K562 (cell line): ENCODE data around the gene RNASEH2A. TPM values are rescaled to one million over a fixed set of nuclear protein-coding genes. Genes with fewer than 3 reads are reported as not detected.

ENCODE experiments used
- CBFB ChIP-seq: sonication (generic); formaldehyde crosslinking; IDR thresholded peaks from 2 replicates; pipeline ENCODE4 v1.4.0; 2020; ENCODE audit warnings: mild to moderate bottlenecking, missing genetic modification reagents
- CREB3 ChIP-seq: fragments of 450-650 bp; conservative IDR thresholded peaks from 2 replicates; pipeline ENCODE4 v1.6.1; 2016; ENCODE audit warnings: missing genetic modification characterization, low read depth, mild to moderate bottlenecking, missing compliant biosample characterization, moderate library complexity
- CREBBP ChIP-seq: IDR thresholded peaks from one replicate; pipeline ENCODE4 v1.6.1; 2012; ENCODE audit warnings: low read depth, mild to moderate bottlenecking, control low read depth, inconsistent platforms, low read length
- CREM ChIP-seq: IDR thresholded peaks from 2 replicates; pipeline ENCODE4 v1.6.1; 2014; ENCODE audit warnings: antibody characterized with exemption, low read depth
- XRCC5 ChIP-seq: fragments of 200-400 bp; formaldehyde crosslinking; IDR thresholded peaks from 2 replicates; pipeline ENCODE4 v1.6.1; 2017; ENCODE audit warnings: low read depth, mild to moderate bottlenecking, low read length
- YY1 ChIP-seq, 3 experiments: IDR thresholded peaks; 2 replicates each; pipeline ENCODE4 v1.6.1; 2011; ENCODE audit warnings: low read length in 2 of 3, mild to moderate bottlenecking in 2 of 3, moderate library complexity in 2 of 3, borderline replicate concordance in 1 of 3, control low read depth in 1 of 3, low read depth in 1 of 3; ENCODE audit not compliant: insufficient read depth in 3 of 3, insufficient replicate concordance in 2 of 3, control insufficient read depth in 1 of 3, insufficient read length in 1 of 3; ENCODE audit errors: extremely low read depth in 1 of 3
- ZNF431 ChIP-seq: sonication (generic); formaldehyde crosslinking; IDR thresholded peaks from 2 replicates; pipeline ENCODE4 v1.8.0; 2022; ENCODE audit warnings: mild to moderate bottlenecking, missing genetic modification reagents
- polyA plus RNA-seq, 8 experiments: library from polyadenylated mRNA; depleted of rRNA in 4 of 8; stranded (reverse) in 5 of 8; unstranded in 3 of 8; fragments of >200 nt; fragmentation: Nextera tagmentation in 2 of 8; fragmentation: Illumina TruSeq in 1 of 8; extraction: Ambion mirVana in 2 of 8; extraction: Trizol in 1 of 8; gene quantifications; 2 replicates each; pipeline versions ENCODE4 v1.2.1 to v1.2.3, GENCODE V29; 2011 to 2014; ENCODE audit warnings: inconsistent platforms in 1 of 8, missing spikeins in 1 of 8
- total RNA-seq, 7 experiments: library from RNA; depleted of rRNA in 6 of 7; stranded (reverse); fragments of >200 nt in 6 of 7; fragmentation: Illumina TruSeq in 2 of 7; extraction: Trizol in 2 of 7; gene quantifications; 2 replicates each; pipeline versions ENCODE4 v1.2.1 to v1.2.3, GENCODE V29; 2011 to 2021; ENCODE audit warnings: low replicate concordance in 1 of 7
- TF ChIP-seq, protein P1 (sequence below): fragments of 450-650 bp; IDR thresholded peaks from 2 replicates; pipeline ENCODE4 v1.6.1; 2016; ENCODE audit warnings: borderline replicate concordance
- TF ChIP-seq, protein P2 (sequence below): fragments of 450-650 bp; IDR thresholded peaks from 2 replicates; pipeline ENCODE4 v1.6.1; 2016
- TF ChIP-seq, protein P3 (sequence below): sonication (generic); formaldehyde crosslinking; IDR thresholded peaks from 2 replicates; pipeline ENCODE4 v1.9.0; 2022; ENCODE audit warnings: mild to moderate bottlenecking, missing genetic modification reagents
- TF ChIP-seq, protein P4 (sequence below): sonication (generic); formaldehyde crosslinking; IDR thresholded peaks from 2 replicates; pipeline ENCODE4 v1.8.0; 2022; ENCODE audit warnings: missing genetic modification reagents, mild to moderate bottlenecking, moderate library complexity, borderline replicate concordance
- TF ChIP-seq, protein P5 (sequence below): sonication (generic); formaldehyde crosslinking; IDR thresholded peaks from 2 replicates; pipeline ENCODE4 v1.9.0; 2022; ENCODE audit warnings: mild to moderate bottlenecking, missing genetic modification reagents

RNASEH2A gene
- total and polyA plus RNA-seq, 9 of the 15 experiments (the other 6 are each of a cell fraction or from before 2014, with no cell fraction given) = 22.3 to 78.0 (median 61.7) TPM

DNA sequence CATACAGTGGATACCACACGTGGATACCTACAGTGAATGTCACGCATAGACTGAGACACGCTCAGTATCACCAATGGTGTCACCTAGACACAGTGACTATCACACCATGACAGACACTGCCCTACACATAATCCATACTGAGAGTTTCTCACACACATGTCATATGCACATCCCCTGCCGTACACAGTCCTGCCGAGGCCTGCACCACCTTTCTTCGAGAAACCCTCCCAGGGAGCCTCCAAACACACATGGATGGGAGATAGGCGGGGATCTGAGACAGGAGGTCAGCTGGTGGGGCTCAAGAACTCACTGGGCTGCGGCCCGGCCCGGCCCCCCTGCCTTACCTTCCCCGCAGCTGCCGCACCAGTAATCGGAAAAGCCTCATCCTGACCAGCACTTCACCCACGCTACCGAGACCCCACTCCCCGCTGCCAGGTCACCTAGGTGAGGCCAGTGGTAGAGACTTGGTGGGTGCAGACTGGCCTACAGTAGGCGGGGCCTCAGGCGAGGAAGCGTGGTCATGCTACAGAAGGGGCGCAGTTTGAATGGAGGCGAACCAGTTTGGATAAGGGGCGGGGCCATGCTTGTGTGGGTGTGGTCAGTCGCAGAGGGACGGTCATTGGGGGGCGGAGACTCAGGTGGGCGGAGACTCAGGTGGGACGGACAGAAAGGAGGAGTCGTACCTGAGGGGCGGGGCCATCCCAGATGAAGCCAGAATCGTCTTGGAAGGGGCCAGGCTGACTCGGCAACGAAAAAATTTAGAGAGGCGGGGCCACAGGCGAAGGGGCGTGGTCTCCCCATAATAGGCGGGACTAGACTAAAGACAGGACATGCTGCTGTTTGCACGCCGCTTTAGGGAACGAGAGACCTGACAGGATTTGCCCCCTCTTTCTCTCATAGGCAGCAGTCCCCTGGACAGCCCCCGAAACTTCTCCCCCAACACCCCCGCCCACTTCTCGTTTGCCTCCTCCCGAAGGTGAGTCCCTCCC, 34.0 kb downstream of the RNASEH2A start (continued):
- TF ChIP-seq ZNF431 (CRISPR knock-in tag) (no peak), XRCC5 (0 out of 2 replicates have a peak, but pooled peaks have one; percentile 34), CBFB (CRISPR knock-in tag) (no peak), YY1 (IDR thresholded peaks at IDR 0.05; ENCODE audit: borderline replicate concordance in 1 of 3, control insufficient read depth in 1 of 3, extremely low read depth in 1 of 3, insufficient read depth in 3 of 3, insufficient read length in 1 of 3, insufficient replicate concordance in 2 of 3, low read depth in 1 of 3, low read length in 2 of 3) (peak in 2 of 3 experiments; percentile 19 to 45), CREBBP (no peak), CREM (peak; percentile 73), CREB3 (no peak)
- TF ChIP-seq, protein P1, sequence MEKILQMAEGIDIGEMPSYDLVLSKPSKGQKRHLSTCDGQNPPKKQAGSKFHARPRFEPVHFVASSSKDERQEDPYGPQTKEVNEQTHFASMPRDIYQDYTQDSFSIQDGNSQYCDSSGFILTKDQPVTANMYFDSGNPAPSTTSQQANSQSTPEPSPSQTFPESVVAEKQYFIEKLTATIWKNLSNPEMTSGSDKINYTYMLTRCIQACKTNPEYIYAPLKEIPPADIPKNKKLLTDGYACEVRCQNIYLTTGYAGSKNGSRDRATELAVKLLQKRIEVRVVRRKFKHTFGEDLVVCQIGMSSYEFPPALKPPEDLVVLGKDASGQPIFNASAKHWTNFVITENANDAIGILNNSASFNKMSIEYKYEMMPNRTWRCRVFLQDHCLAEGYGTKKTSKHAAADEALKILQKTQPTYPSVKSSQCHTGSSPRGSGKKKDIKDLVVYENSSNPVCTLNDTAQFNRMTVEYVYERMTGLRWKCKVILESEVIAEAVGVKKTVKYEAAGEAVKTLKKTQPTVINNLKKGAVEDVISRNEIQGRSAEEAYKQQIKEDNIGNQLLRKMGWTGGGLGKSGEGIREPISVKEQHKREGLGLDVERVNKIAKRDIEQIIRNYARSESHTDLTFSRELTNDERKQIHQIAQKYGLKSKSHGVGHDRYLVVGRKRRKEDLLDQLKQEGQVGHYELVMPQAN = peak; percentile 66
- TF ChIP-seq, protein P2, sequence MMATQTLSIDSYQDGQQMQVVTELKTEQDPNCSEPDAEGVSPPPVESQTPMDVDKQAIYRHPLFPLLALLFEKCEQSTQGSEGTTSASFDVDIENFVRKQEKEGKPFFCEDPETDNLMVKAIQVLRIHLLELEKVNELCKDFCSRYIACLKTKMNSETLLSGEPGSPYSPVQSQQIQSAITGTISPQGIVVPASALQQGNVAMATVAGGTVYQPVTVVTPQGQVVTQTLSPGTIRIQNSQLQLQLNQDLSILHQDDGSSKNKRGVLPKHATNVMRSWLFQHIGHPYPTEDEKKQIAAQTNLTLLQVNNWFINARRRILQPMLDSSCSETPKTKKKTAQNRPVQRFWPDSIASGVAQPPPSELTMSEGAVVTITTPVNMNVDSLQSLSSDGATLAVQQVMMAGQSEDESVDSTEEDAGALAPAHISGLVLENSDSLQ = peak; percentile 84
- TF ChIP-seq, protein P3, sequence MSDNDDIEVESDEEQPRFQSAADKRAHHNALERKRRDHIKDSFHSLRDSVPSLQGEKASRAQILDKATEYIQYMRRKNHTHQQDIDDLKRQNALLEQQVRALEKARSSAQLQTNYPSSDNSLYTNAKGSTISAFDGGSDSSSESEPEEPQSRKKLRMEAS = peak; percentile 69
- TF ChIP-seq, protein P4, sequence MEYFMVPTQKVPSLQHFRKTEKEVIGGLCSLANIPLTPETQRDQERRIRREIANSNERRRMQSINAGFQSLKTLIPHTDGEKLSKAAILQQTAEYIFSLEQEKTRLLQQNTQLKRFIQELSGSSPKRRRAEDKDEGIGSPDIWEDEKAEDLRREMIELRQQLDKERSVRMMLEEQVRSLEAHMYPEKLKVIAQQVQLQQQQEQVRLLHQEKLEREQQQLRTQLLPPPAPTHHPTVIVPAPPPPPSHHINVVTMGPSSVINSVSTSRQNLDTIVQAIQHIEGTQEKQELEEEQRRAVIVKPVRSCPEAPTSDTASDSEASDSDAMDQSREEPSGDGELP = peak; percentile 84
- TF ChIP-seq, protein P5, sequence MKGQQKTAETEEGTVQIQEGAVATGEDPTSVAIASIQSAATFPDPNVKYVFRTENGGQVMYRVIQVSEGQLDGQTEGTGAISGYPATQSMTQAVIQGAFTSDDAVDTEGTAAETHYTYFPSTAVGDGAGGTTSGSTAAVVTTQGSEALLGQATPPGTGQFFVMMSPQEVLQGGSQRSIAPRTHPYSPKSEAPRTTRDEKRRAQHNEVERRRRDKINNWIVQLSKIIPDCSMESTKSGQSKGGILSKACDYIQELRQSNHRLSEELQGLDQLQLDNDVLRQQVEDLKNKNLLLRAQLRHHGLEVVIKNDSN (CRISPR knock-in tag) = peak; percentile 54
